NK-92 treated with Interleukin-12 subunit alpha and Interleukin-12 subunit beta, amount 100 ng/mL, for 24 hours (cell line): ENCODE results near the gene JAZF1.
"Not testable (repeated sequence)": the region's sequence is repeated elsewhere in the genome, so short reads cannot be mapped to it uniquely, and the experiment has no call there.

Source experiments
- DNase-seq: peaks from one replicate; lab custom pipeline; 2025; lab: John Stamatoyannopoulos, UW

JAZF1 gene

DNA sequence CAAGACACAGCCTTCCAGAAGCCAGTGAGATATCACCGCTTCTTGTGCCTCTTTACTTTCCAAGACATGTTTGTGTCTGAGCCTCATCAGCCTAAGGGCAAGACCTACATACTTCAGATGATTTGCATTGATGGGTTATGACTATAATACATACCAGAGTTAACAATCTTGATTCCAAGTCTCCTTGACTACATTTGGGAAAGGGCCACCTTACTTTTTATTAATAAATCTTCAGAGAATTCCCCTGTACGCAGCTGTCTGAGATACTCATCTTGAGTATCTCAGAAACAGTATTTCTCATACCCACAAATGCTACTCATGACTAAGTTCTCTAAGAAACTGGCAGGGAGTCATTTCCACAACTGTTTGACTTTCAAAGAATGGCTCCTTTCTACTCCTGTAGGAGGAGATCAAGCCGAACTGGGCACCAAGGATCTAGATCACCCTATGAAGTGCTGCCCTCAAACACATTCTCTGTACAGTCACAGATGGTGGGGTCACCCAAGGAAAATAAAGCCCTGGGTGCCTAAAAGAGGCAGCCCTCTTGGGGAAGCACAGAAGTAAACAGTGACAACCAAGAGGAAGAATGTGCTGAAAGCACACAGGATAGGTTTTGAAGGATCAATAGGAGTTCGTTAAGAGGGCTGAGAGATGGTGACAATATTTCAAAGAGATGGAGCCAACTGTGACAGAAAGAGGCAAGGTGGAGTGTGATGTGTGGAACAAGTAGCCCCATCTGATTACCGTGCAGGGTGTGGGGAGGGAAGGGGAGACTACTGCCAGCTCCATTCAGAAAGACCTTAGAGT lies 138.9 kb downstream of the JAZF1 start:
- DNase-seq: no peak

DNA sequence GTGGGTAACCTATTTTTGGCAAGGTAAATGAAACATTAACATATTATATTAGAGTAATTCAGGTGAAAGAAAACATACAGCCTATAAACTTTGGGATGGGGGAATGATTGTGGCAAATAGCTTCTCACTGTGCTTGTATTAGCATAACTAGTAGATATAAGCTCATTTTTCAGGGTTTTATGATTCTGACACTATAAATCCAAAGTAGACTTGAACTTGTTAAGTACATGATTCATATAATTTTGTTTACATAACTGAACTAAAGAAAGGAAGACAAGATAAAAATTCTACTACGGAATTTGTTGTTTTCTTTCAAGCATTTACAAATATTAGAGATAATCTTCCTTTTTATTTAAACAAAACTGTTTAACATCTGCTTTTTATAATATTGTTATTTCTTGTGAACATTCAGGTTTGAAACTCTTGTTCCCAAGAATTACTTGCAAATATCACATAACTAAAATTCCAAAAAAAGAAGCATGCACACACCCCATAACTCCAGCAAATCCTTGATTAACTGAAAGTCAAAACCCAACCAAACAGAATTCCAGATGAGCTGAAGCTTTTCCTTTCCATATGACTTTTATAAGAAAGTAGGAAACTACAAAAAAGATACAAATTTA lies 142.3 kb downstream of the JAZF1 start:
- DNase-seq: no peak

DNA sequence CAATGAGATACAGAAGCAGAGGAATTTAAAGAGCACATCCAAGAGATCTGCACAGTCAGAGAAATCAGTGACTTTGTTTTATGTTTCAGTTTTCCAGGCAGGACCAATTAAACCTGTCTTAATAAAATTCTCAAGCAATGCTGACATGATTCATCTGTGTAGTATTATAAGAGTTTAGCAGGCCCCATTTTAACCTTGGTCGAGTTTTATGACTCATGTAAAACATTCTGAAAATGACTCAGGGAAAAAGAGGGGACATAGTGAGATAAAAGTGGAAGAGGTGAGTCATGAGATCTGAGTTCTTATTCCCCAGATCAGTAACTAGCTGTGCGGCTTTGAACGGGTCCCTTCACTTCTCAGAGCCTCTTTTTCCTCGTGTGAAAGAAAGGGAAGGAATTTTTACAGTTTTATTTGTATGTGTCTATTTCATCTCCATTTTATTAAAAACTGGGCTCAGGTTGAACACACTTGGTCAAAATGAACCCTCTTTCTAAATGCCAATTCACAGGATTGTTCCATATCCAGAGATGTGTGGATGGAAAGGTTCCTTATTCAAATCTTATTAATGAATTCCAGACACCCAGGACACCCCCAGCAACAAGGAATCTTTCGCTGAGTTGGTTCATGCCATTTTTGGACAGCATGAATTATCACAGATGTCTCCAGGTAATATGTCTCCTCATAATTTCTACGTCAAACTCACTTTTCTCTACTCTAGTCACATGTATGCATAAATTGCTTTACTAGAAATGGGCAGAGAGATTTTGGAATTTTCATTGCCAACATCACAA lies 143.2 kb downstream of the JAZF1 start:
- DNase-seq: no peak

DNA sequence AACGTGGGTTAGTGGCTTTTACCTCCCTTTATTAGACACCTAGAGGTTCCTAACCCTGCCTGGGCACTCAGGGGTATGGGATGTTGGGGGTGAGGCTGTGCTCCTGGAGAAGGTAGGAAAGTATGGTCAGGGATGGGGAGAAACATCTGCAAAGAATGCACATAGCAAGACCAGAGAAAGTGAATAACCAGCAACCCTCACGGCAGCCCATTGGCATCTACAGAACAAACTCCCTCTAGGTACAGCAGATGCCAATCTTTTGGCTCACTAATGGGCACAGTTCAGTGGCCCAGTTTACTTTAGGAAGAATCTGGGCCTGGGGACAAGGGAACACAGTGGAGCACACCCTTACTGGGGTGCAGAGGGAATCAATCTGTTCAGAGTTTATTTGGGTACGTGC lies 143.9 kb downstream of the JAZF1 start:
- DNase-seq: no peak

DNA sequence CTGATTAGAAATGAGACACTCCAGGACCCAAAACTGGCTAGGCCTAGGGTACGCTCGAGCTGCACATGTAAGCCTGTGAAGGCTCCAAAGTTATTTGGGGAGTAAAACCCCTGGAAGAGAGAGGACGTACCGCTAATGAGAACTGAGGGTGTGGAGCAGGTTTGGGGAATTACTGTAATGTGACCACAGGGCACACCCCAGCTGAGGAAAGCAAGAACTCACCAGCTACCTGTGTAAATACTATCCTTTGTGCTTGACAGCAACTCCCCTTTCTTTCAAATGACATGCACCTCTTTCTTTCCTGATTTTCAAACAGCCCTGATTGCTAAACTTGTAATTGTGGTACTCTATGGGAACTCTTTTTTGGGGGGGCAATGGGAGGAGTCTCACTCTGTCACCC lies 147.2 kb downstream of the JAZF1 start:
- no peak for DNase-seq

DNA sequence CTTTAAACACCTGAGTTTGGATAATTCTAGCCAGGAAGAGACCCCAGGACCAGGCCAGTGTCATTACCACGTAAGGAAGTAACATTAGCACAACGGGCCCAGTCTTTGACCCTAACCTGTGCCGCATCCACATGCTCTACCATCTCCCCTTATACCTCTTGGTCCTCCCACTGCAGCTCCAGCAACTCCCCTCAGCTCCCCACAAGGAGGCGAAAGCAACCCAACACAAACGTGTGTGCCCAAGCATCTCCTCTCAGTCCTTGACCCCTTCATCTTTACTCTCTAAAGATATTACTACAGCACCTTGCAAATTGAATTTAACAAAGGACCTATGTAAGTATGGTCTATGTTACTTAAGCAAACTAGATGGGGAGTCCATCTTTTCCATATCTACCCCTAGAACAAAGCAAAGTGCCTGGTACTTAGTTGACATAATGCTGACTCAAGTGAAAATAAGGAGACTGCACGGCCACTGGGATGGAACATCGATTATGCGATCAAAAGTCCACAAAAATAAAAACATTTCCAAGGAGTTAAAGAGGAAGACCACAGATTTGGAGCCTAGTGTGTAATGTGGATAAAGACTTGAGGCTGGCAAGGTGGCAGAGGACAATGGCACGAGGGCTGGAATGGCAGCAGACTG lies 147.7 kb downstream of the JAZF1 start:
- DNase-seq: no peak

DNA sequence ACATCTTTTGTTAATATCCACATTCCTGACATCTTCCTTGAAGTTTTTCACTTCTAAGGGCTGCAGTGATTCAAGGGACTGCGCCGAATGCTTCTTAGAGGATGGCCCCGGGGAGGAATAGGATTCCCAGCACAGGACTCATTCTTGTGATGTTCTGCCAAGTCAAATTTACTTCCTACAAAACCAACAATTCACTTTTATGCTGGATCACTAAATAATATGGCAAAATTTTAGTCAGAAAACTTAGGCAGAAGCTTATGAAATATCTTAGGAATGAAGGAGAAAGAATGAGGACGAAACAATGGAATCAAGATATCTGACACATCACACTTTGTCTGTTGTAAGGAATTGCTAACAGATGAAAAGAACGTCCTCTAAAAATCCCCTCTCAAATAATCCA lies 151.5 kb downstream of the JAZF1 start:
- no peak for DNase-seq

DNA sequence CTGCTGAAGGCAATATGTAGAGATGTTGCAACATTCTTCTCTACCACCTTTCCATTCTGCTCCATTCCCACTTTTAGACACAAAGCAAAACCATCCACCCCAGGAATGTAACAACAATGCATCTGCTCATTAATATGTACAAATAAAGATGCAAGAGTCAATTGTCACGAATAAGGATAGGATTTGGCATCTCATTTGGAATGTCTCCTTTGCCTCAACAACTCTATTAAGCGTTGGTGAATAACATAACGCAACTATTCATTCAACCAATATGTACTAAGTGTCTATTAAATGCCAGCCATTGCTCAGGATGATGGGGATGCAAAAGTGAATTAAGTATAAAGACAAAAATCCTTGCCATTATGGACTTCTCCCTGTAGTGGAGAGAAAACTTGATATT lies 152.1 kb downstream of the JAZF1 start:
- DNase-seq: no peak

DNA sequence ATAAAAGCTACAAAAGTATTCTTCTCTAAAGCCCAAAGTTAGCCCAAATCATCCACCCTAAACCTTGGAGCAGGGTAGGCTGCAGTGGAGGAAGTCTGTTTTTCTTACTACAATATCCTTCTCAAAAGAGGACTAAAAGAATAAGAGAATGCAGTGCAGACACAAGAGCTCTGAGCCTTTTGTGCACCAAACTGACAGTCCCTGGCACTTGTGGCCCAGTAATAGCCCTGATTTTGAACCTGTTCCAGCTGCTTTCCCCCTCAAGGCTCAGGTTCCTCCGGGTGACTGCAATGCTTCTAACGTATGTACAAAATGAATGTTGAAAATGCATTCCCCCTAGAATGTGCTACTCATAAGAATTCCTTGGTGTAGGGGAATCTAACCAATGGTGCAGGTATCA lies 154.4 kb downstream of the JAZF1 start:
- DNase-seq: no peak

DNA sequence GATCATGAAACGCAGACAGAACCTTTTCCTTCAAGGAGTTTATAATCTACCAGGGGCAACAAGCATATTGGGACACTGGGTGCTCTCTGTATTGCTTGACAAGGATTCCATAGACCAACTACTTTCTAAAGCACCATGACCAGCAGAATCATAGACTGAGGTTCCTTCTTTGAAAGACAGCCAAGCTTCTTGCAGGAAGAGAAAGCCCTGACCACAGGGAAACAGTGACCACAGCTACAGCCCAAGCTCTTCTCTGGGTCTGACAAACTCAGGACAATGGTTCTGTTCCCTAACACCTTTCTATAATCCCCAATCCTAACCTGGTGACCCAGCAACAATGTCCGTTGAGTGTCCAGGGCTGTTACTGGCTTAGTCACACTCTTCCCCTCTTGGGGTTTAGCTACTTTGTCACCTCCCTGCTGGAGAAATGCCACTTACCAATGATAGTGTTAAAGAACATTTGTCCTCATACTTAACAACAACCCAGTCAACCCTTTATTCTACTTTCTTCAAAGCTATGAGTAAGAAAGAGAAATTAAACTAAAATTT lies 155.7 kb downstream of the JAZF1 start:
- DNase-seq: no peak

DNA sequence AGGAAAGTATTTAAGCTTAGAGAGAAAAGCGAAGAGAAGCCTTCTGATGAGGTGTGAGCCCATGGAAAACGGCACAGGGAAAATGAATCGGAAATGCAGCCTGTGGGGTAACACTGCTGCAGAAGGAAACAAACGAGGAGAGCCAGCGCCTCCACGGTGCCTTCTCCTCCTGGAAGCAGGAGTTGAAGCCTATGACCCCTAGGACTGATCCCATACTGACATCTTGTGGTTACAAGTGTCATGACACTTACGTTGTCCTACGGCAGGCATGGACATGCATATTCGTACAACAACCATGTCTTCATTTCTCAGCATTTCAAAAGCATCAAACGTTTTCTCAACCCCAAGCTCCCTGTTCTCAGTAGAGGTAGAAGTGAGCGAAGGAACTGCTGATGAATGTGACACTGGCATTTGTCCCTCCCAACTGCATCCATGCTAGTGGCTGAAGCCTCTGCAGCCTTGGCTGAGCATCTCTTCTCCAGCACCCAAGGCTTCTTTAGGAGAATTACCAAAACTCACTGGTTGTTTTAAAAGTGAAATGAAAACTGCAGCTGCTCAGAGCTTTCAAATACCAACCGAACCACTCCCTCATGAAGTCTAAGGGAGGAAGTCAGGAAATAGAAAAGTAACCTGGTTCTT lies 160.2 kb downstream of the JAZF1 start:
- no peak for DNase-seq

DNA sequence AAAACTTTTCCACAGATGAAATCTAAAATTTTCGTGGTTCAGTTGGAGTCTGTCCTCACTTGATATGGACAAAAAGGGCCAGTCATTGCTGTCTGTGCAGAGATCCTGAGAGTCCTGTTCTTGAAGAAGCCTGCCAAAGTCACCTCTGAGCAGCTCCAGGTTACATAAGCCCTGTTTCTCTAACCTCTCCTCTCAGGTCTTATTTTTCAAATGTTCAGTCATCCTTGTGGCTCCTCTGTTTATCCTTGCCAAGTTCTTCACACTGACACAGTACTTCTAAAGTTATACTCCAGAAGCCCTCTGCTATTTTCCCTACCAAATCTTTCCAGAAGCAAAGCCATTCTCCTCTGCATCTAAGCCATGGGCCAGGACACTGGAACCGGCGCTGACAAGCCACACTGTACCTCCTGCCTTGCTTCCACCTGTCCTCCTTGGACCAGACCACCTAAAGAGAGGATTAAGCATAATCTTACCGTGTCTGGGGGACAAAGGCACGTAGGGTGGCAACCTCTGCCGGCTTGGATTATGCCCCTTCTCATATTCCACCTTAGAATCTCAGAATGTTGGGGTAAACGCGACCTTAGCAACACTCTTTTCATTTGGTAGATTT lies 161.6 kb downstream of the JAZF1 start:
- DNase-seq: no peak

DNA sequence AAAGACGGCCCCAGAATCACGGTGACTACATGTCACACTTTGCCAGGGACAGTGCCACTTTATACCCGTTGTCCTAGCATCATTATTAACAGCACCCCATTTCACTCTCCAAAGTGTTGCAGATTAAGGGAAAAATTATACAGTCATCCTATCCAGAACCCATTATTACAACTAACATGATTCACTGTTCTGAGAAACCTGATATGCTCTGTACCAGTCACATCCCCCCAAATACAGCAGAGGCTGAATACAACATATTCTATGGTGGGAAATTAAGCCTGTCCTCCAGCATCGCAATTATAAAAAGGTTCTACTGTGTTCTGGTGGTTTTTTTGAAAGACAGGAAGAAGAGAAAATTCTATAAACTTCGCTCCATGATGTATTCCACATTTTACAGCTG lies 162.1 kb downstream of the JAZF1 start:
- no peak for DNase-seq

DNA sequence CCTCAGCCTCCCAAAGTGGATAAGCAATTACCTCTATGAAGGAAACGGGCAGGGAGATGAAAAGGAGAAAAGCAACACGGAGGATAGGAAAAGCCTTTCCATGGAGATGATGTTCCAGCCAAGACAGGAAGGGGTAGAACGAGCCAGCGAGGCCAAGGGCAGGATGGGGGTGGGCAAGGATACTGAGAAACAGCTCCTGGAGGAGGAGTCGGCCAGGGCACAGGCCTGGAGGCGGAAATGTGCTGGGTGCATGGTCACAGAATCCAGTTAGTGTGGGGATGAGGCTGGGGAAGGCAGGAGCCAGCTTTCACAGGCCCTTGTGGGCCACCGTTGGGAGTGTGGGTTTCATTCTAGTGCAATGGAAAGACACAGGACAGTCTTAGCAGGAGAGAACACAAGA lies 162.6 kb downstream of the JAZF1 start:
- DNase-seq: no peak

DNA sequence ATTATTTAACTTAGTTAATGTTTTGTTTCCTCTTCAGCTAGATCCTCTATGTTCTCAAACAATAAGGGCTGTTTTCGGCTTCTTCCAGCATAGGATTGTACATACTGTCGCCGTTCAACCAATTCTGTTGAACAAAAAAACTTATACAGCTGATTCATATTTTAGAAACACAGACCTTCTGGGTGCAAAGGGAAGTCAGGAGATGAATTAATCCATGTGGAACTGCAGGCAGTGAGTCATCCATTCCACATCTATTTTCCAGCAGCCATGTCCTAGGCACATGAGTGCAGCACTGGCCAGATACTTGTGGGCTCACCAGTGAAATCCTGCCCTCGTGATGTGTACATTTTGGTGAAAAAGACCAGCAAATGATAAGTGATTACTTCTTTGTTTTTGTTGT lies 163.2 kb downstream of the JAZF1 start:
- DNase-seq: no peak

DNA sequence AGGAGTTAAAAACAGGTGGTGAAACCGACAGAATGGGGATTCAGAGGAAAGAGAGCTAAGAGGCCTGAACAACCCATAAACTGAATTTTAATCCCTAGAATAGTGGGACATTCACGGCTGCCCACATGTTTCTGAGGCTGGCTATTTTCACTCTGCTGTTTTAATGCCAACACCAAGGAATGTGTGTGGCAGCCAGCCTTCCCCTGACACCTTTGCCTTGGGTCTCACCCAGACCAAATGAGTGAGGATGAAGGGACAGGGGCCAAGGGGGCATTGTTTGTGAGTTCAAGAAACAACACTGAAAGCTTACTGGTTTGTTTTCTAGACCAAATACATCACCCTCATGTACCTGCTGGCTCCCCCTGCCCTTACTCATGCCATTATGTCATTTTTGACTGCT lies 164.3 kb downstream of the JAZF1 start:
- no peak for DNase-seq

DNA sequence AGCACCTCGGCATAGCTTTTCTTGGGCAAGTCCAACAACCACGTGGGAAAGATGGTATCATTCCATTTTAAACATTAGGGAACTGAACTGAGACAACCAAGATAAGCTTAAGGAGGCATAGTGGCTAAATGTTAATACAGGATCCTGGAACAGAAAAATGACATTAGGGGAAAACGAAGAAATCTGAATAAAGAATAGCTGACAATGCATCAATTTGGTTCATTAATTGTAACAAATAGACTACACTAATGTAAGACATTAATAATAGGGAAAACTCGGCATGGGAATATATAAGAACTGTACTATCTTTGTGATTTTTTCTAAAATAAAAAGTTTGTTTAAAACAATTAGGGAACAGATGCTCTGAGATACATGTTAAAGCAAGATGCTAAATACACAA lies 165.4 kb downstream of the JAZF1 start:
- DNase-seq: no peak

DNA sequence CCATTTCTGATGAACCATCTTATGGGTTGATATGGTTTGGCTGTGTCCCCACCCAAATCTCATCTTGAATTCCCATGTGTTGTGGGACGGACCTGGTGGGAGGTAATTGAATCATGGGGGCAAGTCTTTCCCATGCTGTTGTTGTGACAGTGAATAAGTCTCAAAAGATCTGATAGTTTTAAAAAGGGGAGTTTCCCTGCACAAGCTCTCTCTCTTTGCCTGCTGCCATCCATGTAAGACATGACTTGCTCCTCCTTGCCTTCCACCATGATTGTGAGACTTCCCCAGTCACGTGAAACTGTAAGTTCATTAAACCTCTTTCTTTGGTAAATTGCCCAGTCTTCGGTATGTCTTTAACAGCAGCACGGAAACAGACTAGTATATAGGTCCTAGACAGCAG lies 166.3 kb downstream of the JAZF1 start:
- DNase-seq: not testable (repeated sequence)

DNA sequence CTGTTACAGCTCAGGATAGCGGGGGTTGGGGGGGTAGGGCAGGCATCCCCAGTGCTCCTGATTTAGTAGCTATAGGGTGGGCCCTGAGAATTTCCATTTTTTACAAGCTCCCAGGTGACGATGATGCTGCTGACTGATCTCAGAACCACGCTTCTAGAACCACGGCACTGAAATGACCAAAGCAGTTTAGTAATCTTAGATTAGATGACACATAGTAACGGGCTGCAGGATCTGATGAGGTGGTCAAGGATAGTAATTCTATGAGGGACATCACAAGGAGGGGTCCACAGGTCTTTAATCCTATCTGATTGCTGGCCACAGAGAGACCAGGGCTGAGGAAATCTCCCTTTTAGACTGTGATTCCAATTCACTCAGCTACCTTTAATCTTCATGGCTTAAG lies 167.2 kb downstream of the JAZF1 start:
- DNase-seq: no peak

DNA sequence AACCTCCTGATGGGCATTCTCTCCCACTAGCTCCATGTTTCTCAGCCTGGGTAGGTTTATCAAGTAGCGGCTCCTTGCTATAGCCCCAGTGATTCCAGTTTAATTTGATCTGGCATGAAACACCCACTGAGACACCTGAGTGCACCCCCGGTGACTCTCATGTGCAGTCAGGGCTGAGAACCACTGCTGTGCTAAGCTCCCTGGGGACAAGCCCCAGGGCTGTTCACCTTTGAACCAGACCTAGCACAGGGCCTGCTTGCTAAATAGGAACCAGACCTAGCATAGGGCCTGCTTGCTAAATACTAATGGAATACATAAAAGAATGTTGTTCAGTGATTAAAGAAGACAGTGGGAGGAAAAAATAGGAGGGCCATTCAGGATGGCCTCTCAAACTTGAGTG lies 167.6 kb downstream of the JAZF1 start:
- no peak for DNase-seq

DNA sequence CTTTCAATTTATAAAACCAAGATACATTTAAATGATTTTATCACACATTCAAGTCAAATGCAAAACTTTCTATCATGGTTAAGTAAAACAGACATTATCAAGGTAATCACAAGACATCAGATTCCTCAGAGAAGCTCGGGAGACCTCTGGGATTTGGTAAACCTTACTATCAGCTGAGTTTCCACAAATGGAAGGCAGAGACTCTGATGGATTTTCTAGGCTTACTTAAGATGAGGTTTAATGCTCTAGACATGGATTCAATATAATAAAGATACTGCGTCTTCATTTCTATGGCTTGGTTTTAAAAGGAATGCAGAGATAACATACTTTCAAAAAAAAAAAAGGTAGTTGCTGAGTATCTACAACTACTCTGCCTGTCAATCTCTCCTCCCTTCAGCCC lies 171.7 kb downstream of the JAZF1 start:
- no peak for DNase-seq
